Stimulated activated CD4-positive, alpha-beta T cell treated with anti-CD3 and anti-CD28 coated beads, Interleukin-4, amount 100 ng/mL, for 48 hours (primary cell): ENCODE measurements around the gene RILPL1.

Experiments
- DNase-seq, 2 donors: peaks; one replicate each; pipeline ENCODE4 v3.0.0-alpha.2; 2020; ENCODE audit warnings: low read depth in 2 of 2

Gene RILPL1

GRCh38 chr12:123428591-123428990, 104.9 kb downstream of the RILPL1 start:
- DNase-seq: no peak

GRCh38 chr12:123427036-123427769, 106.3 kb downstream of the RILPL1 start:
- DNase-seq: no peak

- no peak for DNase-seq
Observed at GRCh38 chr12:123421314-123421713, 112.2 kb downstream of the RILPL1 start.
